ENCODE data around the gene PNISR. TPM values are rescaled to one million over a fixed set of nuclear protein-coding genes. Genes with fewer than 3 reads are reported as not detected.

PNISR gene
- total and polyA plus RNA-seq, 2 donors (not counting 1 experiment from before 2014, with no cell fraction given), result 27.7 to 99.1 TPM

- H3K9me3 ChIP-seq (ENCODE audit: control insufficient read depth, insufficient read depth, low read depth, low read length), result no peaks in the 10 kb centered on the region
- H4K20me1 ChIP-seq (ENCODE audit: control insufficient read depth, extremely low read depth, insufficient read depth, low read length), result no peaks in the 10 kb centered on the region
- no peaks in the 10 kb centered on the region for H3K4me1 ChIP-seq (ENCODE audit: control insufficient read depth, extremely low read depth, insufficient read depth, low read length)
- H3K36me3 ChIP-seq (ENCODE audit: control insufficient read depth, insufficient read depth, low read length), result peaks cover 10% of the 10 kb centered on the region
- DNase-seq (ENCODE audit: low read depth in 2 of 2), result no peak
- H3K4me3 ChIP-seq (replicated peaks in 1 of 4; ENCODE audit: control extremely low read depth in 1 of 4, insufficient read depth in 1 of 4, low read depth in 3 of 4, low read length in 4 of 4), result no peak overlapping the region
- peaks cover 12% of the 10 kb centered on the region for H3K79me2 ChIP-seq (ENCODE audit: control insufficient read depth, insufficient read depth, low read length)
- TF ChIP-seq EZH2 (IDR thresholded peaks at IDR 0.05; ENCODE audit: low read length, missing control alignments) (no peak), CTCF (conservative IDR thresholded peaks at IDR 0.05 in 1 of 2, IDR thresholded peaks at IDR 0.05 in 1 of 2; ENCODE audit: low read depth in 1 of 2, low read length in 2 of 2) (no peak)
- no peak overlapping the region for H3K4me2 ChIP-seq (ENCODE audit: extremely low read depth, insufficient read depth, low read length)
- H2AFZ ChIP-seq (ENCODE audit: low read length), result no peak overlapping the region
- no peaks in the 10 kb centered on the region for H3K27me3 ChIP-seq (ENCODE audit: control insufficient read depth, insufficient read depth, low read length)
- H3K9ac ChIP-seq (ENCODE audit: insufficient read depth, low read length), result no peak overlapping the region
- H3K27ac ChIP-seq (ENCODE audit: insufficient read depth, low read length), result no peak overlapping the region
Observed at GRCh38 chr6:99407076-99407475, 18.0 kb downstream of the PNISR start.

GRCh38 chr6:99402448-99402847 is 22.7 kb downstream of the PNISR start:
- H3K4me2 ChIP-seq (ENCODE audit: extremely low read depth, insufficient read depth, low read length), result no peak overlapping the region
- no peak overlapping the region for H3K9ac ChIP-seq (ENCODE audit: insufficient read depth, low read length)
- no peak overlapping the region for H2AFZ ChIP-seq (ENCODE audit: low read length)
- H3K36me3 ChIP-seq (ENCODE audit: control insufficient read depth, insufficient read depth, low read length), result peaks cover 10% of the 10 kb centered on the region
- H3K9me3 ChIP-seq (ENCODE audit: control insufficient read depth, insufficient read depth, low read depth, low read length), result no peaks in the 10 kb centered on the region
- no peaks in the 10 kb centered on the region for H3K79me2 ChIP-seq (ENCODE audit: control insufficient read depth, insufficient read depth, low read length)
- DNase-seq (ENCODE audit: low read depth in 2 of 2), result no peak
- no peak overlapping the region for H3K4me3 ChIP-seq (replicated peaks in 1 of 4; ENCODE audit: control extremely low read depth in 1 of 4, insufficient read depth in 1 of 4, low read depth in 3 of 4, low read length in 4 of 4)
- no peak for TF ChIP-seq EZH2 (IDR thresholded peaks at IDR 0.05; ENCODE audit: low read length, missing control alignments)
- TF ChIP-seq CTCF (conservative IDR thresholded peaks at IDR 0.05 in 1 of 2, IDR thresholded peaks at IDR 0.05 in 1 of 2; ENCODE audit: low read depth in 1 of 2, low read length in 2 of 2), result no peak
- no peaks in the 10 kb centered on the region for H3K4me1 ChIP-seq (ENCODE audit: control insufficient read depth, extremely low read depth, insufficient read depth, low read length)
- H3K27ac ChIP-seq (ENCODE audit: insufficient read depth, low read length), result no peak overlapping the region
- no peaks in the 10 kb centered on the region for H4K20me1 ChIP-seq (ENCODE audit: control insufficient read depth, extremely low read depth, insufficient read depth, low read length)
- H3K27me3 ChIP-seq (ENCODE audit: control insufficient read depth, insufficient read depth, low read length), result no peaks in the 10 kb centered on the region

- Histone ChIP-seq H3K9me3 (ENCODE audit: control insufficient read depth, insufficient read depth, low read depth, low read length) (no peaks in the 10 kb centered on the region), H3K27ac (ENCODE audit: insufficient read depth, low read length) (no peak overlapping the region), H3K27me3 (ENCODE audit: control insufficient read depth, insufficient read depth, low read length) (no peaks in the 10 kb centered on the region), H3K4me2 (ENCODE audit: extremely low read depth, insufficient read depth, low read length) (no peak overlapping the region), H3K4me1 (ENCODE audit: control insufficient read depth, extremely low read depth, insufficient read depth, low read length) (no peaks in the 10 kb centered on the region), H3K36me3 (ENCODE audit: control insufficient read depth, insufficient read depth, low read length) (peaks cover 6% of the 10 kb centered on the region), H3K4me3 (replicated peaks in 1 of 4; ENCODE audit: control extremely low read depth in 1 of 4, insufficient read depth in 1 of 4, low read depth in 3 of 4, low read length in 4 of 4) (no peak overlapping the region), H2AFZ (ENCODE audit: low read length) (no peak overlapping the region), H3K79me2 (ENCODE audit: control insufficient read depth, insufficient read depth, low read length) (no peaks in the 10 kb centered on the region), H4K20me1 (ENCODE audit: control insufficient read depth, extremely low read depth, insufficient read depth, low read length) (no peaks in the 10 kb centered on the region), H3K9ac (ENCODE audit: insufficient read depth, low read length) (no peak overlapping the region)
- DNase-seq (ENCODE audit: low read depth in 2 of 2), result no peak
- TF ChIP-seq EZH2 (IDR thresholded peaks at IDR 0.05; ENCODE audit: low read length, missing control alignments) (no peak), CTCF (conservative IDR thresholded peaks at IDR 0.05 in 1 of 2, IDR thresholded peaks at IDR 0.05 in 1 of 2; ENCODE audit: low read depth in 1 of 2, low read length in 2 of 2) (no peak)
Observed at GRCh38 chr6:99397287-99397686, 27.8 kb downstream of the PNISR start.
